H9 (cell line): ENCODE data around the gene CPT1B. TPM values are rescaled to one million over a fixed set of nuclear protein-coding genes. Genes with fewer than 3 reads are reported as not detected.

ENCODE experiments used
- DNase-seq: peaks from one replicate; pipeline ENCODE4 v3.0.0-alpha.2; 2017
- H2AFZ ChIP-seq: one replicate; pipeline ENCODE4 v1.6.1; 2013; ENCODE audit warnings: mild to moderate bottlenecking, low read length, control low read depth, moderate library complexity
- H2AK5ac ChIP-seq: 2 replicates; pipeline ENCODE4 v1.6.1; 2013; ENCODE audit warnings: low read length, control low read depth, mixed read lengths; ENCODE audit not compliant: insufficient read length
- H2BK120ac ChIP-seq: one replicate; pipeline ENCODE4 v1.6.1; 2013; ENCODE audit warnings: low read depth, mild to moderate bottlenecking, low read length, control low read depth, inconsistent platforms; ENCODE audit not compliant: poor library complexity, severe bottlenecking
- H2BK12ac ChIP-seq: 2 replicates; pipeline ENCODE4 v1.6.1; 2013; ENCODE audit warnings: low read length, control low read depth, mixed read lengths, low read depth; ENCODE audit not compliant: insufficient read length
- H2BK15ac ChIP-seq: 2 replicates; pipeline ENCODE4 v1.6.1; 2013; ENCODE audit warnings: low read depth, low read length, control low read depth
- H2BK20ac ChIP-seq: one replicate; pipeline ENCODE4 v1.6.1; 2013; ENCODE audit warnings: low read depth, mild to moderate bottlenecking, low read length, control low read depth, inconsistent platforms; ENCODE audit not compliant: poor library complexity, severe bottlenecking
- H2BK5ac ChIP-seq: 2 replicates; pipeline ENCODE4 v1.6.1; 2013; ENCODE audit warnings: low read length, control low read depth, mixed read lengths; ENCODE audit not compliant: insufficient read length
- H3K14ac ChIP-seq: 2 replicates; pipeline ENCODE4 v1.6.1; 2013; ENCODE audit warnings: low read length, control low read depth; ENCODE audit not compliant: insufficient read depth
- H3K18ac ChIP-seq: 2 replicates; pipeline ENCODE4 v1.6.1; 2013; ENCODE audit warnings: low read depth, mild to moderate bottlenecking, mixed read lengths, low read length, control low read depth; ENCODE audit not compliant: insufficient read length
- H3K23ac ChIP-seq: 2 replicates; pipeline ENCODE4 v1.6.1; 2013; ENCODE audit warnings: low read length, control low read depth, mixed read lengths, low read depth; ENCODE audit not compliant: insufficient read length
- H3K23me2 ChIP-seq: 2 replicates; pipeline ENCODE4 v1.6.1; 2013; ENCODE audit warnings: low read depth, mild to moderate bottlenecking, mixed read lengths, low read length, control low read depth; ENCODE audit not compliant: insufficient read length, poor library complexity, severe bottlenecking
- H3K27ac ChIP-seq: 2 replicates; pipeline ENCODE4 v1.5.1; 2013; ENCODE audit warnings: low read length, control low read depth, mixed read lengths, low read depth; ENCODE audit not compliant: insufficient read length
- H3K27me3 ChIP-seq: 2 replicates; pipeline ENCODE4 v1.6.1; 2013; ENCODE audit warnings: low read length, control low read depth, inconsistent platforms; ENCODE audit not compliant: insufficient read depth
- H3K4ac ChIP-seq: 2 replicates; pipeline ENCODE4 v1.6.1; 2013; ENCODE audit warnings: low read depth, mild to moderate bottlenecking, control low read depth, inconsistent platforms, low read length, moderate library complexity
- H3K4me1 ChIP-seq: 2 replicates; pipeline ENCODE4 v1.6.1; 2013; ENCODE audit warnings: low read length, control low read depth, inconsistent platforms; ENCODE audit not compliant: insufficient read depth
- H3K4me2 ChIP-seq: 2 replicates; pipeline ENCODE4 v1.6.1; 2013; ENCODE audit warnings: low read length, control low read depth, mixed read lengths; ENCODE audit not compliant: insufficient read length, insufficient read depth
- H3K56ac ChIP-seq: 2 replicates; pipeline ENCODE4 v1.6.1; 2013; ENCODE audit warnings: low read depth, mild to moderate bottlenecking, mixed read lengths, low read length, control low read depth; ENCODE audit not compliant: insufficient read length
- H3K79me1 ChIP-seq: 2 replicates; pipeline ENCODE4 v1.6.1; 2013; ENCODE audit warnings: low read depth, mild to moderate bottlenecking, moderate library complexity, low read length, control low read depth, inconsistent platforms; ENCODE audit not compliant: insufficient read depth, poor library complexity, severe bottlenecking
- H3K79me2 ChIP-seq: 2 replicates; pipeline ENCODE4 v1.6.1; 2013; ENCODE audit warnings: low read length, control low read depth, inconsistent platforms; ENCODE audit not compliant: insufficient read depth
- H3K9ac ChIP-seq: 2 replicates; pipeline ENCODE4 v1.6.1; 2013; ENCODE audit warnings: low read length, control low read depth, mixed read lengths; ENCODE audit not compliant: insufficient read length; ENCODE audit errors: extremely low read depth
- H3K9me3 ChIP-seq: one replicate; pipeline ENCODE4 v1.6.1; 2013; ENCODE audit warnings: low read depth, low read length, inconsistent platforms; ENCODE audit not compliant: control insufficient read depth
- H3T11ph ChIP-seq: one replicate; pipeline ENCODE4 v1.6.1; 2013; ENCODE audit warnings: mild to moderate bottlenecking, low read length, control low read depth, inconsistent platforms
- H4K20me1 ChIP-seq: one replicate; pipeline ENCODE4 v1.6.1; 2013; ENCODE audit not compliant: control insufficient read depth, insufficient read length, insufficient read depth
- H4K5ac ChIP-seq: 2 replicates; pipeline ENCODE4 v1.6.1; 2013; ENCODE audit warnings: low read depth, mild to moderate bottlenecking, mixed read lengths, low read length, control low read depth; ENCODE audit not compliant: insufficient read length
- H4K8ac ChIP-seq: replicated peaks from 2 replicates; pipeline ENCODE4 v1.6.1; 2013; ENCODE audit warnings: low read length, control low read depth, mixed read lengths, low read depth; ENCODE audit not compliant: insufficient read length
- H4K91ac ChIP-seq: 2 replicates; pipeline ENCODE4 v1.6.1; 2013; ENCODE audit warnings: low read depth, mild to moderate bottlenecking, moderate library complexity, mixed read lengths, low read length, control low read depth; ENCODE audit not compliant: insufficient read length
- H3K27ac Mint-ChIP-seq, 3 experiments: 2 replicates in 2 of 3; 3 replicates in 1 of 3; pipeline ENCODE4 v1.8.0; 2020 to 2021; ENCODE audit warnings: mixed read lengths in 3 of 3, mild to moderate bottlenecking in 1 of 3, moderate library complexity in 1 of 3
- H3K27me3 Mint-ChIP-seq: 2 replicates; pipeline ENCODE4 v1.8.0; 2021; ENCODE audit warnings: low read depth, mild to moderate bottlenecking, moderate library complexity, mixed read lengths
- H3K36me3 Mint-ChIP-seq, 3 experiments: 2 replicates in 2 of 3; 3 replicates in 1 of 3; pipeline ENCODE4 v1.8.0; 2020 to 2021; ENCODE audit warnings: low read depth in 3 of 3, mixed read lengths in 3 of 3; ENCODE audit not compliant: insufficient read depth in 1 of 3
- H3K4me1 Mint-ChIP-seq, 2 experiments: 2 replicates each; pipeline ENCODE4 v1.8.0; 2020; ENCODE audit warnings: mixed read lengths in 2 of 2
- H3K4me3 Mint-ChIP-seq, 2 experiments: 2 replicates in 1 of 2; 3 replicates in 1 of 2; pipeline ENCODE4 v1.8.0; 2020 to 2021; ENCODE audit warnings: mild to moderate bottlenecking in 2 of 2, mixed read lengths in 2 of 2, moderate library complexity in 1 of 2
- H3K9me3 Mint-ChIP-seq, 2 experiments: 2 replicates in 1 of 2; 3 replicates in 1 of 2; pipeline ENCODE4 v1.8.0; 2020; ENCODE audit warnings: mild to moderate bottlenecking in 2 of 2, mixed read lengths in 2 of 2, moderate library complexity in 1 of 2
- CTCF ChIP-seq: fragments of 200-600 bp; sonication (generic); conservative IDR thresholded peaks from 3 replicates; pipeline ENCODE4 v1.8.0; 2021; ENCODE audit warnings: antibody characterized with exemption, mild to moderate bottlenecking
- WGBS: extraction: QIAGEN DNeasy Blood & Tissue Kit; methylation state at CpG from one replicate; pipeline ENCODE4 v1.1.7; 2013; ENCODE audit warnings: missing lambda C conversion rate, low lambda C conversion rate, mixed read lengths; ENCODE audit not compliant: insufficient read length; ENCODE audit errors: extremely low coverage; 5-methylcytosine and 5-hydroxymethylcytosine counted together
- total RNA-seq: library from RNA; stranded (reverse); gene quantifications from 2 replicates; pipeline ENCODE4 v1.2.1, GENCODE V29; 2021

The CPT1B gene
- total RNA-seq, 1 experiment from 2014 or later = 65.7 TPM

- H3K18ac ChIP-seq = no peak overlapping the region
- no peak overlapping the region for H3T11ph ChIP-seq
- no peaks in the 10 kb centered on the region for H3K9me3 Mint-ChIP-seq
- H3K4me1 ChIP-seq = no peaks in the 10 kb centered on the region
- no peak overlapping the region for H3K4ac ChIP-seq
- H4K5ac ChIP-seq = no peak overlapping the region
- TF ChIP-seq CTCF = no peak
- no peak overlapping the region for H2AK5ac ChIP-seq
- no peak overlapping the region for H3K9ac ChIP-seq
- peaks cover 5 to 6% of the 10 kb centered on the region in 2 experiments; a peak in 3 of 4 replicates for H3K4me1 Mint-ChIP-seq
- H3K4me2 ChIP-seq = no peak overlapping the region
- no peak overlapping the region for H2AFZ ChIP-seq
- no peaks in the 10 kb centered on the region for H3K79me1 ChIP-seq
- no peak overlapping the region for H2BK12ac ChIP-seq
- no CpG with 5 or more reads among the region's 7 CpGs for WGBS
- H3K27ac Mint-ChIP-seq = peak overlapping the region in 1 of 3 experiments; percentile 53; a peak in 1 of 7 replicates
- no peak overlapping the region for H2BK20ac ChIP-seq
- H3K36me3 Mint-ChIP-seq = peaks cover 13 to 52% (median 49%) of the 10 kb centered on the region in 3 experiments; a peak in 6 of 7 replicates
- H4K91ac ChIP-seq = no peak overlapping the region
- H3K27me3 Mint-ChIP-seq = peaks cover 15% of the 10 kb centered on the region
- no peak for DNase-seq
- H3K23me2 ChIP-seq = no peaks in the 10 kb centered on the region
- H4K20me1 ChIP-seq = no peaks in the 10 kb centered on the region
- no peak overlapping the region for H2BK120ac ChIP-seq
- no peak overlapping the region for H3K56ac ChIP-seq
- H3K14ac ChIP-seq = no peak overlapping the region
- H3K23ac ChIP-seq = no peak overlapping the region
- no peaks in the 10 kb centered on the region for H3K27me3 ChIP-seq
- H2BK15ac ChIP-seq = no peak overlapping the region
- no peak overlapping the region for H3K4me3 Mint-ChIP-seq
- no peaks in the 10 kb centered on the region for H3K9me3 ChIP-seq
- no peak overlapping the region for H3K27ac ChIP-seq
- H2BK5ac ChIP-seq = no peak overlapping the region
- H3K79me2 ChIP-seq = no peaks in the 10 kb centered on the region
- no peak overlapping the region for H4K8ac ChIP-seq
Measured at GRCh38 chr22:50567721-50568252, 10.4 kb downstream of the CPT1B start.
